ENCODE measurements around the gene KIRREL1.
"Not testable (repeated sequence)": the region's sequence is repeated elsewhere in the genome, so short reads cannot be mapped to it uniquely, and the experiment has no call there.

The KIRREL1 gene

GRCh38 chr1:158105352-158106095 is 112.1 kb downstream of the KIRREL1 start:
- no peak for DNase-seq (ENCODE audit: low read depth)

GRCh38 chr1:158107916-158108315 is 114.5 kb downstream of the KIRREL1 start:
- DNase-seq (ENCODE audit: low read depth): no peak

DNA sequence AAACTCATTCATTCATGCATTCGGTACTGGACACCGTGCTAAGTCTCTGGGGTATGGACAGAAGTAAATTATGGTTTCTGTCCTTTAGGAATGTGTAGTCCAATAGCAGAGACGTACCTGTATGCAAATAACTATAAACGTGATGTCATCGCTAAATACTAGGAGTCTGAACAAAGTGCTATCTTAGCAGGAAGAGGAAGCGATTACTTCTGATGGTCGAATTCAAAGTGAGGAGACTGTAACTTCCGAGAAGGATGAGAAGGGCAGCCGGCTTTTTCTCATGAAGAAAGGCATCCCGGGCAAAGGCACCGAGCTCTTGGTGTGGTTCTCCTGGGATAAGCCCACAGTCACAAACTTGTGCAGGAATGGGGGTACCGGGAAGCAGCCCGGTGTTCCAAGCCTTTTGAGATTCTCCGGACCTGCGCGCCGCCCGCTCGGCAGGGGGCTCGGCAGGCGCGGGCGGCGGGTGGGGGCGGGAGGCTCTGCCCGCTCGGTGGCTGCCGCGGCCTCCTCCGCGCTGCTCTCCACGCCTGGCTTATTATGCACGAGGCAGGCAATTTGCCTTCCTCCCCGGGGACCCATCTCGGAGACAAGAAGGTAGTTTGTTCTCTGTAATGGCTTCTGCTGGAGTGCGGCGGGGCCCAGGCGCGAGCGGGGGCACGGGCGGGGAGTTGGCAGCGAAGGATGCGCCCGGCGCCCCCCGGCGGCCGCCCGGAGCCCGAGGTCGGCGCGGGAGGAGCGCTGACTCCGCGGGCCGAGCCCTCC is 119.7 kb downstream of the KIRREL1 start:
- no peak for DNase-seq (ENCODE audit: low read depth)

DNA sequence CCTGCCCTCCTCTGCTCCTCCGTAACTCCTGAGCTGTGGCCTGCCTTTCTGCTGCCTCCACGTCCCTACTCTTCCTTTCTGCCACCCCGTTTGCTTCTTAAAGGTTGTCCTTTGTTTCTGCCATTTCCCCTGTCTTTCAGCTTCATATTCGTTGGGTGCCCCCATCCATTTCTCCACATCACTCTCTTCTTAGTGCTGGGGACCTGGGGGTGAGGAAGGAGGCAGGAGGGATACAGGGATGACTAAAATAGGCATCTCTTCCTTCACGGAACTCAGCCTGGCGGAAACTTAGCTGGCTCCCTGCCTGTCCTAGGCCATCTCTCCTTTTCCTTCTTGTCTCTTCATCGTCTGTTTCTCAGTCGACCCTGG is 120.3 kb downstream of the KIRREL1 start:
- DNase-seq (ENCODE audit: low read depth): no peak

GRCh38 chr1:158115126-158115525 is 121.7 kb downstream of the KIRREL1 start:
- DNase-seq (ENCODE audit: low read depth): no peak

DNA sequence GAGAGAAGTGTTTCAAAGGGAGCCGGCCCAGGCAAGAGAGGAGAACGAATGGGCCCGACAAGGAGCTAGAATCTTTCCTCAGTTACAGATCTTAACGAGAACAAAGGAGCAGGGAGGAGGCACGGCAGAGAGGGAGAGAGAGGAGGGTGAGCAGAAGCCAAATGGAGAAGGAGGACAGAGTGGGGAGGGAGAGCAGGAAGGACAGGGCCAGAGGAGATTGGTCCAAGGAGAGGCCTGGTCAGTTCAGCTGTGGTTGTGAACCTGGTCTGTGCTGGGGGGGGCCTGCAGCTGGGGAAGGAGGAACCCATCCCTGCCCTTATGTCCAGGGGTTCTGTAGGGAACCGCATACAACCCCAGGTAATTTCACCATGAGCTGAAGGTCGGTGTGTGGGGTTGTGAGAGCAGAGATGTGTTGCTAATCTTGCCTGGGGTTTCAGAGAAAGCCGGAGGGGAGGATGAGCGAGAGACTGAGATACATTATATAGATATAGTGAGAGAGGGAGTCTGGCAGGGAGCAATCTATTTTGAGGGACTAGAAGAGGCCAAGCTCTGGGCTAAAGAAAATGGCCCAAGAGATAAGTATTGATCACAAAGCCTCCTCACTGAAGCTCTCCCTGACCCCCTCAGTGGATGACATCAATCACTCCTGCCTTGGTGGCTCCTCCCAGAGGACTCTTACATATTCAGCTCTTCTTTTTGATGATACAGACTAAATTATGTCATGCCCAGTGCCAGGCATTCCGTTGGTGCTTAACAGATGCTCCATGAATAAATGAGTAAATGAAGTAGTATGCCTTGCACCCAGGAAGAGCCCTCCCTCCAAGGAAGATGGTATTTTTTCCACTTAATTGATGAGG is 123.1 kb downstream of the KIRREL1 start:
- no peak for DNase-seq (ENCODE audit: low read depth)

GRCh38 chr1:158117854-158118704 is 124.6 kb downstream of the KIRREL1 start:
- DNase-seq (ENCODE audit: low read depth): no peak

- DNase-seq (ENCODE audit: low read depth): no peak
Observed at GRCh38 chr1:158118713-158119402, 125.4 kb downstream of the KIRREL1 start.

DNA sequence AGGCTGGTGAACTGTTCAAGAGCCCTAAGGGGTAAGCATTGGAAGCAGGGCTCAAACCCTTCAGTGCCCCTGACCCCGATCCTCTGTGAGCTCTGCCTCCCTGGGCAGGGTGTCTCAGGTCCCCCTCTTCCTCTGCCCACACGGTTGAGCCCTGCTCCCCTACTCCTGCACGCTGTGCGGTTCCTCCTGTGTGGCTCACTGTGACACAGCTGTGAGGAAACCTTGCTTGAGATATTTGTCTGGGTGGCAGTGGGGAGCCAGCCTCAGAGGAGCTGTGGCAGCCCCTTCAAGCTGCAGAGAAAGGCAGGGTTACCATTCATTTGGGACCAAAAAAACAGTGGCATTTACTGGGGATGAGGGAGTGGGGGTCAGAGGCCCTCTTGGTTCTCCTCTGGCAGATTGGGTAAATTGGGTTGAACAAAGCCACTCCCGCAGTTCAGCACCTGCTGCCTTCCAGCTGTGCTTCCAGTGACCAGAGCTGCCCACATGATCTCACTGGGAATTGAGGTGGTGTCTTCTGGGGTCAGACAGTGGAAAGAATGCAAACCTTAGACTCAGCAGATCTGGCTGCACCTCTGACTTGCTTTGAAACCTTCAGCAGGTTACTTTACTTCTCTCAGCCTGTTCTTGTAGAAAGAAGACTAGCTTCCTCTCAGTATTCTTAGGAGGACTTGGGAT is 126.7 kb downstream of the KIRREL1 start:
- no peak for DNase-seq (ENCODE audit: low read depth)

DNA sequence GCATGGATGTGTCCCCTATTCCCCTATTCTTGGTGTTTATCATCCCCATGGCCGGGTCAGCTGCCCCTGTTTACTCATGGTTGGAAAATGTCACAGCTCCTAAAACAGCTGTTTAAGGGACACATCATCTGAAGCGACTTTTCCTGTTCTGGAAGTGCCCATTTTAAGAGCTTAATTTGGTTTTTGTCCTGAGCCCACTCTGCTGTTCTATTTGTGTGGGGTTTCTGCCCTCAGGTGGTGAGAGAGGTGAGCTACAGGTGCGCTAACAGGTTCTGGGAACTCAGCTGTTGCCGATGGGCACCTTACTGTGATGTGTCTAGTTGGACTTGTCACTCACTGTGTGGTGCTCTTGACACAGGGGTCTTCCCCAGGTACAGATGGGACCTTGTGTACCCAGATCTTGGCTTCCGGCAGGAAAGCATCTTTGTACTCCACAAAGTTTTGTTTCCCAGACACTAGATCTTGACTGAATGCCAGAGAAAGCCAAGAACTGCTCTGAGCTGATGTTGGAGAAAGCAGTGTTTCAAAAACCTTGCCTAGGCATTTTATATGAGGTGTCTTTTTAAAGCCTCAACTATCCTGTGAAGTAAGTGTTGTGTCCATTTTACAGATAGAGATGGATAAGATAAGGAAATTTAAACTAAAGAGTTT is 128.3 kb downstream of the KIRREL1 start:
- DNase-seq (ENCODE audit: low read depth): no peak

- no peak for DNase-seq (ENCODE audit: low read depth)
Observed at GRCh38 chr1:158122833-158123388, 129.5 kb downstream of the KIRREL1 start.

DNA sequence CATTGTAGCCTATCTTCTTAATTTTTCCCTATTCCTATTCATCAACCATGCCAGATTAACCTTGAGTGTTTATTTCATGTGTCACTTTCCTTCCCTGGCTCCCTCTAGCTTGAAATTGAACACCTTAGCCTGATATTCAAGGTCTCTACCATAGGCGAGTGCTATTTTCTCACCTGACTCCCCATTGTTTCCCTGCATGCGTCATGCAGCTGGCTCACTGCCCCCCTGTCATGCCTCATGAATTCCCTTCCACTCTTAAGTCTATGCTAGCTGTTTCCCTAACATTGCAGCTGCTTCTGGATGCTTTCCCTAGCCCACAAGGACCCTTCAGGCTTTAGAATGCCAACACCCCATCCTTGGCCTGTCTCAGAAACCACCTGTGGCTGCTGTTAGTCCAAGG is 130.6 kb downstream of the KIRREL1 start:
- no peak for DNase-seq (ENCODE audit: low read depth)

DNA sequence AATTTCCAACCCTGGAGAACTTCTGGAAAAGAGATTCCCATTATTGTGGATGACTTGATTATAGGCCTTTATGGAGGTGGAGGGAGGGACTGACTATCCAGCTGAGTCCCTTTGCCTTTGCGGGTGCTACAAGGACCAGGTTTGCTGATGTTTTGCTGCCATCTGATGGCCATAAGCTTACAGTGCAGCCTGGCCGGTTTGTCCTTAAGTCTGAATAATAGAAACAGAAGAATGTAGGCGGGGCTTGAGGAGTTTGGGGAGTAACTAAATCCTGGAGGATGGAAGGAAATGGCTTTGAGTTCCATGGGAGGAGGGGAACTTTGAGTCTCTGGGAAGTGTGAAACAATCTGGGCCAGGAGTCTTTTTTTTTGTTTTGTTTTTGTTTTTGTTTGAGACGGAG is 131.6 kb downstream of the KIRREL1 start:
- DNase-seq (ENCODE audit: low read depth): peak; percentile 87

DNA sequence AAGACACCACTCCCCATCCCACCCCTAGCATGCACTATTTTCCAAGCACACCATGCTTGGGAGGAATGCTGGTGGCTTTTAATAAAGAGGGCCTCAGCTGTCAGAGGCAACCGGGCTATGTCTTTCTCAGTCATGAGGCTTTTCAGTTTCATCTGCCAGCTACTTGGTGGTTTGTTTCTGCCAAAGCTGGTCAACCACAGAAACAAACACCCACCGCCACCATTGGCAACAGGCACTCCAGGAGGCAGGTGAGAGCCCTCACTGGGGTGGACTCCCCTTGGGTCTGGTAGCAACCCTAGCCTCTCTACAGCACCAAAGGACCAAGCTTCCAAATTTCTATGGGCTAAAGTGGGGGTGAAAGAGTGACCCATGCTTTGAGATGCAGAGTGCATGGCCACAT is 133.0 kb downstream of the KIRREL1 start:
- no peak for DNase-seq (ENCODE audit: low read depth)

- not testable (repeated sequence) for DNase-seq (ENCODE audit: low read depth)
Observed at GRCh38 chr1:158128531-158128930, 135.1 kb downstream of the KIRREL1 start.

DNA sequence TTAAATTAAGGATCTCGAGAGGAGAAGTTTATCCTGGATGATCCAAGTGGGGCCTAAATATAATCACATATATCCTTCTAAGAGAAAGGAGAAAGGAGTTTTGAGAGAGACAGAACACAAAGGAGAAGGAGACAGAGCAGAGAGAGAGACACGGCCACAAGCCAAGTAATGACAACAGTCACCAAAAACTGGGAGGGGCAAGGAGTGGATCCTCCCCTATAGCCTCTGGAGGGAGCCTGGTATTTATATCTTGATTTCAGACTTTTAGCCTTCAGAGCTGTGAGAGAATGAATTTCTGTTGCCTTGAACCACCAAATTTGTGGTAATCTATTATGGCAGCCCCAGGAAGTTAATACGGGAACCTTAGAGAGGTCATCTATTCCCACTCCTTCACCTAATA is 137.8 kb downstream of the KIRREL1 start:
- DNase-seq (ENCODE audit: low read depth): no peak

DNA sequence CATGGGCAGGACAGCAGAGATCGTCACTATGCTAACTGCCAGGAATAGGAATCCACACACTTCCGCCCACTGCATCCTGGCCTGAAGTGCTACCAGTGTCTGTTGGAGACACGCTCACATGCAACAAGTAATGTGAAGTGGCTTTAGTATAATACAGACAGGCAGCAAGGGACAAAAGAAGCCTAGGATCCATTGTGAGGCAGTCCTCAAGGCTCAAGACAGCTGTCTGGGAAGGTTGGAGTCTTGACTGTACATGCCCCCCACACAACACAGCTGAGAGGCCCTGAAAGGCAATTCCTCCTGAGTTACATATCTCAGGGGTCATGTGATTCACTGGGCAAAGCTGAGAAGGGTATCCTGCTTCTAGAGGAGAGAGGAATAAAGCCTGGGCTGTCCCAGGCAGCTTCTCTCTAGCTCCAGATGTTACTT is 147.3 kb downstream of the KIRREL1 start:
- no peak for DNase-seq (ENCODE audit: low read depth)

- peak; percentile 42 for DNase-seq (ENCODE audit: low read depth)
Observed at GRCh38 chr1:158145173-158145719, 151.8 kb downstream of the KIRREL1 start.

GRCh38 chr1:158146165-158146564 is 152.7 kb downstream of the KIRREL1 start:
- DNase-seq (ENCODE audit: low read depth): no peak
